MM.1S (cell line): ENCODE measurements around the gene NEK6.

ENCODE experiments used
- EZH2phosphoT487 ChIP-seq: fragments of 300-600 bp; sonication (generic); IDR thresholded peaks from 2 replicates; pipeline ENCODE4 v1.6.1; 2018; ENCODE audit warnings: antibody characterized with exemption, low read length
- TF ChIP-seq, protein P1 (sequence below): fragments of 300-600 bp; sonication (generic); IDR thresholded peaks from 2 replicates; pipeline ENCODE4 v1.5.1; 2016; ENCODE audit warnings: antibody characterized with exemption, low read length, mixed read lengths

- TF ChIP-seq, protein P1, sequence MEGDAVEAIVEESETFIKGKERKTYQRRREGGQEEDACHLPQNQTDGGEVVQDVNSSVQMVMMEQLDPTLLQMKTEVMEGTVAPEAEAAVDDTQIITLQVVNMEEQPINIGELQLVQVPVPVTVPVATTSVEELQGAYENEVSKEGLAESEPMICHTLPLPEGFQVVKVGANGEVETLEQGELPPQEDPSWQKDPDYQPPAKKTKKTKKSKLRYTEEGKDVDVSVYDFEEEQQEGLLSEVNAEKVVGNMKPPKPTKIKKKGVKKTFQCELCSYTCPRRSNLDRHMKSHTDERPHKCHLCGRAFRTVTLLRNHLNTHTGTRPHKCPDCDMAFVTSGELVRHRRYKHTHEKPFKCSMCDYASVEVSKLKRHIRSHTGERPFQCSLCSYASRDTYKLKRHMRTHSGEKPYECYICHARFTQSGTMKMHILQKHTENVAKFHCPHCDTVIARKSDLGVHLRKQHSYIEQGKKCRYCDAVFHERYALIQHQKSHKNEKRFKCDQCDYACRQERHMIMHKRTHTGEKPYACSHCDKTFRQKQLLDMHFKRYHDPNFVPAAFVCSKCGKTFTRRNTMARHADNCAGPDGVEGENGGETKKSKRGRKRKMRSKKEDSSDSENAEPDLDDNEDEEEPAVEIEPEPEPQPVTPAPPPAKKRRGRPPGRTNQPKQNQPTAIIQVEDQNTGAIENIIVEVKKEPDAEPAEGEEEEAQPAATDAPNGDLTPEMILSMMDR: no peak
- TF ChIP-seq EZH2phosphoT487: no peak
Measured at GRCh38 chr9:124366476-124367220, 108.9 kb downstream of the NEK6 start.
